Measurements from ENCODE around the gene CA10.
A peak's percentile ranks its signal among the peaks of the same experiment; 100 is the strongest.

CA10 gene

GRCh38 chr17:51585514-51586104 is 572.9 kb downstream of the CA10 start:
- Histone ChIP-seq H3K27me3 (replicated peaks; ENCODE audit: control insufficient read depth, insufficient read depth, low read length) (no peaks in the 10 kb centered on the region), H3K4me3 (replicated peaks; ENCODE audit: low read depth, low read length) (no peak overlapping the region), H3K36me3 (ENCODE audit: control insufficient read depth, insufficient read depth, low read length) (no peaks in the 10 kb centered on the region)
- TF ChIP-seq CTCF (IDR thresholded peaks at IDR 0.05; ENCODE audit: insufficient read depth, low read length, poor library complexity, severe bottlenecking), result peak; percentile 68
- no peak for DNase-seq (ENCODE audit: extremely low read depth, insufficient read length)

GRCh38 chr17:51580869-51581268 is 577.6 kb downstream of the CA10 start:
- no peak for DNase-seq (ENCODE audit: extremely low read depth, insufficient read length)
- TF ChIP-seq CTCF (IDR thresholded peaks at IDR 0.05; ENCODE audit: insufficient read depth, low read length, poor library complexity, severe bottlenecking), result no peak
- Histone ChIP-seq H3K27me3 (replicated peaks; ENCODE audit: control insufficient read depth, insufficient read depth, low read length) (no peaks in the 10 kb centered on the region), H3K36me3 (ENCODE audit: control insufficient read depth, insufficient read depth, low read length) (no peaks in the 10 kb centered on the region), H3K4me3 (replicated peaks; ENCODE audit: low read depth, low read length) (no peak overlapping the region)
